ENCODE measurements around the gene ITPR3. TPM values are rescaled to one million over a fixed set of nuclear protein-coding genes. Genes with fewer than 3 reads are reported as not detected.

ITPR3 gene
- total and polyA plus RNA-seq, 8 donors, result 14.1 to 149 (median 65.6) TPM

DNA sequence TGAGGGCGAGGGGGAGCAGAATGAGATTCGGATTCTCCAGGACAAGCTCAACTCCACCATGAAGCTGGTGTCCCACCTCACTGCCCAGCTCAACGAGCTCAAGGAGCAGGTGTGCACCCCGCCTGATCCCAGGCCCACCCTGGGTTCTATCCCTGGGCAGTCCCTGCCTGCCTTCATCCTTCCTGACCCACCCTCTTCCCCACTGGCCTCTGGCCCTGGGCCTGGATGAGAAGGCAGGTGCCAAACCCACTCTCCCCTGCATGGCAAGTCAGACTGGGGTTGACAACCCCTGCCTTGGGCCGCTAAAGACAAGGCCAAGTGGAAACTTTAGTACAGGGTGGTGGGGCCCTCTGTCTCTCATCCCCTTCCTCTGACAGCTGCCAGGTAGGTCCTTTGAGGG, 73.9 kb downstream of the ITPR3 start:
- no peak overlapping the region for H3K4me3 ChIP-seq
- no peak for DNase-seq
- H3K27me3 ChIP-seq, result no peaks in the 10 kb centered on the region
- TF ChIP-seq, protein P1, sequence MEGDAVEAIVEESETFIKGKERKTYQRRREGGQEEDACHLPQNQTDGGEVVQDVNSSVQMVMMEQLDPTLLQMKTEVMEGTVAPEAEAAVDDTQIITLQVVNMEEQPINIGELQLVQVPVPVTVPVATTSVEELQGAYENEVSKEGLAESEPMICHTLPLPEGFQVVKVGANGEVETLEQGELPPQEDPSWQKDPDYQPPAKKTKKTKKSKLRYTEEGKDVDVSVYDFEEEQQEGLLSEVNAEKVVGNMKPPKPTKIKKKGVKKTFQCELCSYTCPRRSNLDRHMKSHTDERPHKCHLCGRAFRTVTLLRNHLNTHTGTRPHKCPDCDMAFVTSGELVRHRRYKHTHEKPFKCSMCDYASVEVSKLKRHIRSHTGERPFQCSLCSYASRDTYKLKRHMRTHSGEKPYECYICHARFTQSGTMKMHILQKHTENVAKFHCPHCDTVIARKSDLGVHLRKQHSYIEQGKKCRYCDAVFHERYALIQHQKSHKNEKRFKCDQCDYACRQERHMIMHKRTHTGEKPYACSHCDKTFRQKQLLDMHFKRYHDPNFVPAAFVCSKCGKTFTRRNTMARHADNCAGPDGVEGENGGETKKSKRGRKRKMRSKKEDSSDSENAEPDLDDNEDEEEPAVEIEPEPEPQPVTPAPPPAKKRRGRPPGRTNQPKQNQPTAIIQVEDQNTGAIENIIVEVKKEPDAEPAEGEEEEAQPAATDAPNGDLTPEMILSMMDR (IDR thresholded peaks at IDR 0.05), result no peak
- TF ChIP-seq POLR2AphosphoS5 (IDR thresholded peaks at IDR 0.05) (no peak), EP300 (IDR thresholded peaks at IDR 0.05) (no peak), POLR2A (IDR thresholded peaks at IDR 0.05) (no peak)
- peaks cover 30 to 67% (median 42%) of the 10 kb centered on the region in 4 donors for H3K4me1 ChIP-seq
- H3K9me3 ChIP-seq, result no peaks in the 10 kb centered on the region
- intact Hi-C loops (cut with DNase I; ENCODE audit: low total_unique reads), result no loop called here
- H3K27ac ChIP-seq, result peak overlapping the region; percentile 19 to 77 (median 50)
- WGBS, 5 donors, result 73 to 89% (median 85%) methylated on average over 3 to 5 of the region's 5 CpGs
- peaks cover 43 to 97% (median 93%) of the 10 kb centered on the region in 4 donors for H3K36me3 ChIP-seq

DNA sequence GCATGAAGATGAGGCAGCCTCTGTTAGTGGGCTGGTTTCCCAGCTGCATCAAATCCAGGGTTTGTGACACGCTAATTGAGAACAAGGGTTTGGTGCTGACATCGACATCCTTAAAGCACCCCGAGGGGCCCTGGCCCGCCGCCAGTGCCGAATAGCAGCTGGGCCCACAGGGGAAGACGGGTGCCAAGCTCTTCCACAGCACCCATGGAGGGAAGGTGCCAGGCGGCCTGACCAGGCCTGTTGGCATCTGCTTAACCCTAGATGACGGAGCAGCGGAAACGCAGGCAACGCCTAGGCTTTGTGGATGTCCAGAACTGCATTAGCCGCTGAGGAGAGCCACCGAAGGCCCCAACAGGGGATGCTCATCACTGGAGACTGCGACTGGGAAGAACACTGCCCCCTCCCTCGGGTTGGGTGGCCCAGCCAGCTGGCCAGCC, 74.3 kb downstream of the ITPR3 start:
- WGBS, 5 donors, result 77 to 87% (median 81%) methylated on average over 16 of the region's 16 CpGs
- intact Hi-C loops (cut with DNase I; ENCODE audit: low total_unique reads), result no loop called here
- no peak for TF ChIP-seq POLR2AphosphoS5 (IDR thresholded peaks at IDR 0.05)

GRCh38 chr6:33696076-33696475, 75.0 kb downstream of the ITPR3 start:
- Histone ChIP-seq H3K9me3 (no peaks in the 10 kb centered on the region), H3K27ac (peak overlapping the region; percentile 40 to 77 (median 60)), H3K4me3 (no peak overlapping the region), H3K27me3 (no peaks in the 10 kb centered on the region), H3K36me3 (peaks cover 34 to 96% (median 83%) of the 10 kb centered on the region in 4 donors), H3K4me1 (peaks cover 33 to 74% (median 44%) of the 10 kb centered on the region in 4 donors)
- WGBS, 5 donors, result 79 to 83% (median 81%) methylated on average over 9 to 10 of the region's 10 CpGs
- TF ChIP-seq, protein P1 (IDR thresholded peaks at IDR 0.05), result no peak
- TF ChIP-seq POLR2AphosphoS5 (IDR thresholded peaks at IDR 0.05) (no peak), EP300 (IDR thresholded peaks at IDR 0.05) (no peak), POLR2A (IDR thresholded peaks at IDR 0.05) (no peak)
- no peak for DNase-seq
- intact Hi-C loops (cut with DNase I; ENCODE audit: low total_unique reads), result no loop called here

More for the DNA sequence above, 74.3 kb downstream of the ITPR3 start:
- Histone ChIP-seq H3K27me3 (no peaks in the 10 kb centered on the region), H3K4me3 (no peak overlapping the region), H3K27ac (peak overlapping the region in 4 of 5 donors; percentile 41 to 77 (median 56)), H3K4me1 (peaks cover 33 to 72% (median 43%) of the 10 kb centered on the region in 4 donors), H3K9me3 (no peaks in the 10 kb centered on the region), H3K36me3 (peaks cover 40 to 97% (median 88%) of the 10 kb centered on the region in 4 donors)
- no peak for DNase-seq

DNA sequence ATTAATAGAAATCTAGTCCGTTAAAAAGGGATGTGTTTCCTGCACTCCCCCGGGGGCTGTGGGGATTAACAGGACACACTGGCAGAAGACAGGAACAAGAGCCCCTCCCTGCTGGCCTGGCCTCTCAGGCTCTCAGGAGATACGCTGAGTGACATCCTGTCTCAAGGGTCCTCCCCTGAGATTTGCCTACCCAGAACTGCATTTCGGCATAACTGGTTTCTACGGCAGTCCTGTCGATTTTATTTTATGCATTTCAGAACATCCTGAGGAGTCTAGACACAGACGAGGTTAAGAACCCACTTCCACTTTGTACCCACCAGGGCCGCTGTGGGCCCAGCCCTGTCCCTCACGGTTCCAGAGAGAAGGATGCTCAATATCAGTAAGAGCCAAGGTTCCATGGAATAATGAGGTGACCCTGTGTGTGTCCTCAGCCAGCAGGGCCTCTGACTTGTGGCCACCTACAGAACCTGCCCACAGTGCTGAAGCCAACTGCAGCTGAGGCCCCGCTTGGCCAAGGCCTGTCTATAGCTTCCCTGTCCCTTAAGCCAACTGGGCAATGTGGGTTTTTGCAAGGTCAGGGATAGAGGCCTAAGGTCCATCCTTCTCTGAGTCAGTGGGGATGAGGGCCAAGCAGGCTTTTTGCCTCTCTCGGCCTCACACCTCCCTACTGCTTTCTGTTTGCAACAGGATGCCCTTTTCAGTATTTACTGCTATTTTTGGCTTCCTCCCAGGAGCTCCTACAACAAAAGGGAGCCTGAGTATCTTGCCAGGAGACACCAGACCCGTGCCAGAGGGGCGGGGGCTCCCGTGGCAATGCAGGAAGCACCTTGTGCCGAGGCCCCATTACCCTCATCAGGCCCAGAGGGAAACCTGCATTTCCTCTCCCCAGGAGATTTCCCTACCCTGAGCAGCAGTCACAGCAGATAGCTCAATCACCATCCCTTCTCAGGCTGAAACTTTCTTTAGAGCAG, 75.7 kb downstream of the ITPR3 start:
- Histone ChIP-seq H3K4me1 (peaks cover 32 to 72% (median 43%) of the 10 kb centered on the region in 4 donors), H3K27ac (peak overlapping the region; percentile 40 to 77 (median 60)), H3K36me3 (peaks cover 29 to 93% (median 77%) of the 10 kb centered on the region in 4 donors), H3K9me3 (no peaks in the 10 kb centered on the region), H3K27me3 (no peaks in the 10 kb centered on the region), H3K4me3 (no peak overlapping the region)
- 32 to 44% (median 41%) methylated on average over 15 of the region's 15 CpGs for WGBS, 5 donors
- TF ChIP-seq POLR2AphosphoS5 (IDR thresholded peaks at IDR 0.05), result peak in 1 of 3 donors; percentile 29
- TF ChIP-seq, protein P1 (IDR thresholded peaks at IDR 0.05), result no peak
- intact Hi-C loops (cut with DNase I; ENCODE audit: low total_unique reads), result no loop called here
- peak; percentile 67 to 77 for DNase-seq
